IMR-90 (cell line): ENCODE data around the gene PPDPF. TPM values are rescaled to one million over a fixed set of nuclear protein-coding genes. Genes with fewer than 3 reads are reported as not detected.

ENCODE experiments used
- ATAC-seq: fragments of 200-7000 bp; cut with Tn5 transposase; 2 replicates; pipeline ENCODE4 v1.9.1; 2020; ENCODE audit warnings: low read depth, mild to moderate bottlenecking, moderate library complexity
- BruUV-seq: library from RNA; stranded (reverse); fragments of 400-500 nt; replicated peaks from 2 replicates; lab custom pipeline; 2021; lab: Mats Ljungman, UMichigan
- CTCF ChIA-PET: fragments of 300-600 bp; formaldehyde crosslinking; extraction: SDS; loops from one replicate; lab custom pipeline; 2021; ENCODE audit warnings: antibody characterized with exemption; lab: Yijun Ruan, JAX
- POLR2A ChIA-PET: fragments of 300-600 bp; sonication (Branson Sonifier 250); formaldehyde crosslinking; loops from one replicate; lab custom pipeline; 2022; ENCODE audit warnings: antibody characterized with exemption; ENCODE audit not compliant: unreplicated experiment; lab: Charles Lee
- DNase-seq: peaks from one replicate; pipeline ENCODE4 v3.0.0; 2013
- H2AFZ ChIP-seq: replicated peaks from 2 replicates; pipeline ENCODE3; 2013; ENCODE audit warnings: low read length, mild to moderate bottlenecking; ENCODE audit not compliant: poor library complexity
- H2AK5ac ChIP-seq: 2 replicates; pipeline ENCODE4 v1.6.1; 2013; ENCODE audit warnings: low read depth, low read length, inconsistent platforms
- H2AK9ac ChIP-seq: replicated peaks from 2 replicates; pipeline ENCODE3; 2013; ENCODE audit warnings: mild to moderate bottlenecking, low read depth, low read length, moderate library complexity; ENCODE audit not compliant: poor library complexity
- H2BK120ac ChIP-seq: 2 replicates; pipeline ENCODE4 v1.6.1; 2013; ENCODE audit warnings: low read depth, low read length, inconsistent platforms
- H2BK15ac ChIP-seq: 3 replicates; pipeline ENCODE4 v1.6.1; 2013; ENCODE audit warnings: low read depth, low read length, inconsistent platforms
- H2BK20ac ChIP-seq: 2 replicates; pipeline ENCODE4 v1.6.1; 2013; ENCODE audit warnings: low read depth, mild to moderate bottlenecking, inconsistent platforms, low read length, moderate library complexity
- H2BK5ac ChIP-seq: 2 replicates; pipeline ENCODE4 v1.6.1; 2013; ENCODE audit warnings: mild to moderate bottlenecking, low read depth, low read length, inconsistent platforms; ENCODE audit not compliant: poor library complexity, severe bottlenecking
- H3K14ac ChIP-seq: replicated peaks from 2 replicates; pipeline ENCODE4 v1.6.1; 2013; ENCODE audit warnings: low read depth, low read length, inconsistent platforms
- H3K18ac ChIP-seq: 2 replicates; pipeline ENCODE4 v1.6.1; 2013; ENCODE audit warnings: low read depth, low read length, control low read depth
- H3K23ac ChIP-seq: 2 replicates; pipeline ENCODE4 v1.6.1; 2013; ENCODE audit warnings: low read depth, low read length, inconsistent platforms
- H3K27ac ChIP-seq: 2 replicates; pipeline ENCODE4 v1.5.1; 2013; ENCODE audit warnings: mild to moderate bottlenecking, control low read depth, low read length; ENCODE audit not compliant: insufficient read depth
- H3K27me3 ChIP-seq: 2 replicates; pipeline ENCODE4 v1.6.1; 2013; ENCODE audit warnings: low read length; ENCODE audit not compliant: control insufficient read depth, insufficient read depth
- H3K36me3 ChIP-seq: 2 replicates; pipeline ENCODE4 v1.6.1; 2013; ENCODE audit warnings: low read length, mixed read lengths; ENCODE audit not compliant: control insufficient read depth, insufficient read depth
- H3K4ac ChIP-seq: 2 replicates; pipeline ENCODE4 v1.6.1; 2013; ENCODE audit warnings: low read depth, low read length, inconsistent platforms
- H3K4me1 ChIP-seq: 2 replicates; pipeline ENCODE4 v1.6.1; 2013; ENCODE audit warnings: low read length, mixed read lengths; ENCODE audit not compliant: control insufficient read depth, insufficient read depth
- H3K4me2 ChIP-seq: 2 replicates; pipeline ENCODE4 v1.6.1; 2013; ENCODE audit warnings: low read depth, mild to moderate bottlenecking, control low read depth, low read length, moderate library complexity
- H3K4me3 ChIP-seq: 2 replicates; pipeline ENCODE4 v1.5.1; 2013; ENCODE audit warnings: low read depth, mild to moderate bottlenecking, control low read depth, low read length, moderate library complexity; ENCODE audit not compliant: insufficient read depth
- H3K56ac ChIP-seq: 2 replicates; pipeline ENCODE4 v1.6.1; 2013; ENCODE audit warnings: low read length, inconsistent platforms; ENCODE audit not compliant: insufficient read depth; ENCODE audit errors: extremely low read depth
- H3K79me1 ChIP-seq, 2 experiments: 2 replicates each; pipeline ENCODE4 v1.6.1; 2013; ENCODE audit warnings: low read length in 2 of 2, inconsistent platforms in 1 of 2, low read depth in 1 of 2
- H3K9ac ChIP-seq: 2 replicates; pipeline ENCODE4 v1.6.1; 2013; ENCODE audit warnings: low read depth, low read length, control low read depth
- H3K9me1 ChIP-seq: 2 replicates; pipeline ENCODE4 v1.6.1; 2013; ENCODE audit warnings: low read length, inconsistent platforms; ENCODE audit not compliant: insufficient read depth
- H3K9me3 ChIP-seq: 2 replicates; pipeline ENCODE4 v1.6.1; 2013; ENCODE audit warnings: low read length; ENCODE audit not compliant: control insufficient read depth, insufficient read depth
- H4K20me1 ChIP-seq: 2 replicates; pipeline ENCODE4 v1.6.1; 2013; ENCODE audit warnings: low read length, inconsistent platforms; ENCODE audit not compliant: insufficient read depth
- H4K5ac ChIP-seq: 2 replicates; pipeline ENCODE4 v1.6.1; 2013; ENCODE audit warnings: mild to moderate bottlenecking, low read depth, low read length, control low read depth
- H4K8ac ChIP-seq, 2 experiments: 2 replicates each; pipeline ENCODE4 v1.6.1; 2013; ENCODE audit warnings: low read depth in 2 of 2, low read length in 2 of 2, control low read depth in 1 of 2, inconsistent platforms in 1 of 2
- H4K91ac ChIP-seq: 2 replicates; pipeline ENCODE4 v1.6.1; 2013; ENCODE audit warnings: low read depth, low read length, inconsistent platforms; ENCODE audit not compliant: insufficient read depth
- BHLHE40 ChIP-seq: fragments of 150-350 bp; IDR thresholded peaks from 2 replicates; pipeline ENCODE4 v1.6.1; 2016; ENCODE audit warnings: mild to moderate bottlenecking, low read depth, low read length
- CEBPB ChIP-seq: IDR thresholded peaks from 2 replicates; pipeline ENCODE4 v1.6.1; 2012; ENCODE audit warnings: low read depth, low read length, improper control_type of control experiment
- CHD1 ChIP-seq: IDR thresholded peaks from 2 replicates; pipeline ENCODE4 v1.6.1; 2012; ENCODE audit warnings: low read depth, low read length, improper control_type of control experiment
- FOS ChIP-seq: fragments of 150-350 bp; IDR thresholded peaks from 2 replicates; pipeline ENCODE4 v1.6.1; 2016; ENCODE audit warnings: low read depth, low read length
- MAFK ChIP-seq: IDR thresholded peaks from 2 replicates; pipeline ENCODE4 v1.6.1; 2012; ENCODE audit warnings: low read depth, low read length, improper control_type of control experiment
- MXI1 ChIP-seq: IDR thresholded peaks from 2 replicates; pipeline ENCODE4 v1.6.1; 2012; ENCODE audit warnings: low read depth, mild to moderate bottlenecking, low read length, moderate library complexity, borderline replicate concordance
- NFE2L2 ChIP-seq: fragments of 150-350 bp; IDR thresholded peaks from 2 replicates; pipeline ENCODE4 v1.6.1; 2016; ENCODE audit warnings: low read depth, mild to moderate bottlenecking, low read length
- POLR2A ChIP-seq: IDR thresholded peaks from 2 replicates; pipeline ENCODE4 v1.6.1; 2012; ENCODE audit warnings: mild to moderate bottlenecking, low read depth, low read length
- RAD21 ChIP-seq: IDR thresholded peaks from 2 replicates; pipeline ENCODE4 v1.6.1; 2012; ENCODE audit warnings: low read length, improper control_type of control experiment
- RCOR1 ChIP-seq: IDR thresholded peaks from 2 replicates; pipeline ENCODE4 v1.6.1; 2012; ENCODE audit warnings: mild to moderate bottlenecking, low read length, improper control_type of control experiment; ENCODE audit not compliant: insufficient replicate concordance
- RFX5 ChIP-seq: IDR thresholded peaks from 2 replicates; pipeline ENCODE4 v1.8.0; 2012; ENCODE audit warnings: low read depth, mild to moderate bottlenecking, low read length, moderate library complexity
- SMC3 ChIP-seq: fragments of 150-350 bp; IDR thresholded peaks from 2 replicates; pipeline ENCODE4 v1.6.1; 2016; ENCODE audit warnings: low read depth, mild to moderate bottlenecking, antibody characterized with exemption, low read length, moderate library complexity
- WGBS, 2 experiments: methylation state at CpG; one replicate each; pipeline versions ENCODE4 v1.1.5 to v1.1.7; 2013; ENCODE audit warnings: missing lambda C conversion rate in 2 of 2; ENCODE audit not compliant: insufficient read length in 1 of 2; ENCODE audit errors: extremely low coverage in 2 of 2; 5-methylcytosine and 5-hydroxymethylcytosine counted together
- dilution Hi-C: fragments of 300-500 bp; cut with HindIII; formaldehyde crosslinking; loops from one replicate; pipeline ENCODE4 v1.14.3; 2018; ENCODE audit warnings: low sequenced_read_pairs; ENCODE audit not compliant: unreplicated experiment
- in situ Hi-C: fragments of 300-500 bp; cut with MboI; formaldehyde crosslinking; loops from 3 replicates; pipeline ENCODE4 v1.14.3; 2019; ENCODE audit warnings: low sequenced_read_pairs, inconsistent platforms, mixed read lengths
- intact Hi-C: fragments of 100-400 bp; cut with micrococcal nuclease; formaldehyde crosslinking; loops from 2 replicates; pipeline ENCODE4 v1.10.0; 2022
- polyA plus RNA-seq, 3 experiments: library from polyadenylated mRNA; depleted of rRNA; stranded (reverse); fragments of >200 nt; gene quantifications; 2 replicates each; pipeline ENCODE4 v1.2.3, GENCODE V29; 2012; ENCODE audit warnings: low replicate concordance in 1 of 3
- total RNA-seq: library from RNA; depleted of rRNA; stranded (reverse); fragments of >200 nt; gene quantifications from 2 replicates; pipeline ENCODE4 v1.2.3, GENCODE V29; 2012
- TF ChIP-seq, protein P1 (sequence below): fragments of 150-350 bp; IDR thresholded peaks from 2 replicates; pipeline ENCODE4 v1.6.1; 2016; ENCODE audit warnings: low read depth, mild to moderate bottlenecking, low read length, moderate library complexity, borderline replicate concordance
- TF ChIP-seq, protein P2 (sequence below): conservative IDR thresholded peaks from 2 replicates; pipeline ENCODE4 v1.5.1; 2012; ENCODE audit warnings: mild to moderate bottlenecking, low read depth, low read length, improper control_type of control experiment
- TF ChIP-seq, protein P3 (sequence below): fragments of 150-350 bp; IDR thresholded peaks from 2 replicates; pipeline ENCODE4 v1.6.1; 2017; ENCODE audit warnings: mild to moderate bottlenecking, antibody characterized with exemption, low read length, low read depth

The PPDPF gene
- total and polyA plus RNA-seq, 2 of the 4 experiments (the other 2 are of a cell fraction) = 12.9 to 171 TPM

DNA sequence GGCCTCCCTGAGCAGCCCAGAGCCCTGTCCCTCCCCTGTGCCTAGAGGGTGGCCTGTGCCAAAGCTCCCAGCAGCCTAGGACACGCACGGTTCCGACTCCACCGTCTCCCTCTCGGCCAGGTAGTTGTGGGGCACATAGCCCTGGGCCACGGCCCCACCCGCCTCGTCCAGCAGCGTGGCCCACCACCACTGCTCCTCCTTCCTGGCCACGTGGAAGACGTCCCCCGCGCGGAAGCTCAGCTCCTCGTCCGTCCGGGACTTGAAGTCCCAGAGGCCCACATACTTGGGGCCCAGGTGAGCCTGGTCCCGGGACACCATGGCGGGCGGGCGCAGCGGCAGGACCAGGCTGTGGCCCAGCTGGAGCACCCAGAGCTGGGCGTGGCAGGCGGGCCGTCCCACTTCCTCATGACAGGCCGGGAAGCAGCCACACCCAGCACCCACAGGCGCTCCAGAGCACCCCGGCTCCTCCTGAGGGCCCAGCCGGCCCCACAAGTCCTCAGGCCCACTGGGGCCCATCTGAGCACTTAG, 16.5 kb downstream of the PPDPF start, which contains the start of gene PTK6:
Gene PTK6 (minus strand): TSS at position 380 of the 528 bp plus-strand sequence. CDS start 62 bp downstream, at position 318.
- CTCF ChIA-PET = interaction anchor here (0.5 to 1.9 kb wide), 9 partner anchors 15 to 502 kb away, joined by 3 to 10 read pairs (median 3); partner anchors contain the start of gene TPD52L2
- Histone ChIP-seq H2BK120ac (peak within 1 kb of the TSS; percentile 62; the same call in 1 of the 2 replicates), H2BK15ac (no peak within 1 kb of the TSS), H3K56ac (no peak within 1 kb of the TSS), H3K27me3 (peaks cover 4% of the 10 kb centered on the region; the same call in 1 of the 2 replicates), H3K79me1 (no peaks in the 10 kb centered on the region), H4K5ac (peak within 1 kb of the TSS; percentile 50; the same call in 1 of the 2 replicates), H2BK20ac (no peak within 1 kb of the TSS), H4K20me1 (no peaks in the 10 kb centered on the region), H2BK5ac (no peak within 1 kb of the TSS), H3K4me3 (0 out of 2 replicates have a peak within 1 kb of the TSS, but pooled peaks have one; percentile 12), H3K9ac (no peak within 1 kb of the TSS), H3K9me3 (no peaks in the 10 kb centered on the region), H4K91ac (0 out of 2 replicates have a peak within 1 kb of the TSS, but pooled peaks have one; percentile 8), H3K18ac (no peak within 1 kb of the TSS), H3K14ac (no peak within 1 kb of the TSS), H3K23ac (no peak within 1 kb of the TSS), H2AFZ (peak within 1 kb of the TSS; percentile 98), H3K36me3 (no peaks in the 10 kb centered on the region), H3K4me2 (peak within 1 kb of the TSS; percentile 28; the same call in 1 of the 2 replicates), H3K4ac (peak within 1 kb of the TSS; percentile 39; the same call in 1 of the 2 replicates), H4K8ac (peak within 1 kb of the TSS; percentile 5 to 91; a peak in 3 of 4 replicates), H3K9me1 (no peaks in the 10 kb centered on the region), H3K27ac (no peak within 1 kb of the TSS; the same call in 1 of the 2 replicates), H2AK5ac (peak within 1 kb of the TSS; percentile 39; the same call in 1 of the 2 replicates), H3K4me1 (peaks cover 3% of the 10 kb centered on the region; the same call in 1 of the 2 replicates), H2AK9ac (peak within 1 kb of the TSS; percentile 43)
- dilution Hi-C loops = no loop called here
- DNase-seq (no peak), ATAC-seq (no peak)
- intact Hi-C loops = loop anchor here (5.0 to 10.0 kb wide), 3 partner anchors 118 to 520 kb away; partner anchors contain the start of genes RTEL1, STMN3 and UCKL1
- POLR2A ChIA-PET = no interaction called here
- in situ Hi-C loops = loop anchor here (10.0 kb wide), 2 partner anchors 328 to 438 kb away; partner anchors contain the start of genes ABHD16B, SAMD10 and TPD52L2
- no TSS peak for BruUV-seq
- WGBS, 2 experiments = 92% methylated on average over 10 of the region's 29 CpGs; no CpG with 5 or more reads in 1 of the 2 experiments
- TF ChIP-seq MXI1 (no peak), NFE2L2 (no peak), FOS (no peak), SMC3 (no peak), RFX5 (no peak), POLR2A (no peak), CHD1 (no peak), MAFK (no peak), RCOR1 (no peak), CEBPB (no peak), RAD21 (no peak), BHLHE40 (no peak)
- TF ChIP-seq, protein P1, sequence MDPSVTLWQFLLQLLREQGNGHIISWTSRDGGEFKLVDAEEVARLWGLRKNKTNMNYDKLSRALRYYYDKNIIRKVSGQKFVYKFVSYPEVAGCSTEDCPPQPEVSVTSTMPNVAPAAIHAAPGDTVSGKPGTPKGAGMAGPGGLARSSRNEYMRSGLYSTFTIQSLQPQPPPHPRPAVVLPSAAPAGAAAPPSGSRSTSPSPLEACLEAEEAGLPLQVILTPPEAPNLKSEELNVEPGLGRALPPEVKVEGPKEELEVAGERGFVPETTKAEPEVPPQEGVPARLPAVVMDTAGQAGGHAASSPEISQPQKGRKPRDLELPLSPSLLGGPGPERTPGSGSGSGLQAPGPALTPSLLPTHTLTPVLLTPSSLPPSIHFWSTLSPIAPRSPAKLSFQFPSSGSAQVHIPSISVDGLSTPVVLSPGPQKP = no peak
- TF ChIP-seq, protein P2, sequence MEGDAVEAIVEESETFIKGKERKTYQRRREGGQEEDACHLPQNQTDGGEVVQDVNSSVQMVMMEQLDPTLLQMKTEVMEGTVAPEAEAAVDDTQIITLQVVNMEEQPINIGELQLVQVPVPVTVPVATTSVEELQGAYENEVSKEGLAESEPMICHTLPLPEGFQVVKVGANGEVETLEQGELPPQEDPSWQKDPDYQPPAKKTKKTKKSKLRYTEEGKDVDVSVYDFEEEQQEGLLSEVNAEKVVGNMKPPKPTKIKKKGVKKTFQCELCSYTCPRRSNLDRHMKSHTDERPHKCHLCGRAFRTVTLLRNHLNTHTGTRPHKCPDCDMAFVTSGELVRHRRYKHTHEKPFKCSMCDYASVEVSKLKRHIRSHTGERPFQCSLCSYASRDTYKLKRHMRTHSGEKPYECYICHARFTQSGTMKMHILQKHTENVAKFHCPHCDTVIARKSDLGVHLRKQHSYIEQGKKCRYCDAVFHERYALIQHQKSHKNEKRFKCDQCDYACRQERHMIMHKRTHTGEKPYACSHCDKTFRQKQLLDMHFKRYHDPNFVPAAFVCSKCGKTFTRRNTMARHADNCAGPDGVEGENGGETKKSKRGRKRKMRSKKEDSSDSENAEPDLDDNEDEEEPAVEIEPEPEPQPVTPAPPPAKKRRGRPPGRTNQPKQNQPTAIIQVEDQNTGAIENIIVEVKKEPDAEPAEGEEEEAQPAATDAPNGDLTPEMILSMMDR = no peak
- TF ChIP-seq, protein P3, sequence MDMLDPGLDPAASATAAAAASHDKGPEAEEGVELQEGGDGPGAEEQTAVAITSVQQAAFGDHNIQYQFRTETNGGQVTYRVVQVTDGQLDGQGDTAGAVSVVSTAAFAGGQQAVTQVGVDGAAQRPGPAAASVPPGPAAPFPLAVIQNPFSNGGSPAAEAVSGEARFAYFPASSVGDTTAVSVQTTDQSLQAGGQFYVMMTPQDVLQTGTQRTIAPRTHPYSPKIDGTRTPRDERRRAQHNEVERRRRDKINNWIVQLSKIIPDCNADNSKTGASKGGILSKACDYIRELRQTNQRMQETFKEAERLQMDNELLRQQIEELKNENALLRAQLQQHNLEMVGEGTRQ = no peak
